HCT116 (cell line): ENCODE results near the gene IRX1. TPM values are rescaled to one million over a fixed set of nuclear protein-coding genes. Genes with fewer than 3 reads are reported as not detected.

Source experiments
- ATAC-seq: fragments of 200-7000 bp; cut with Tn5 transposase; 2 replicates; pipeline ENCODE4 v1.9.1; 2020; ENCODE audit warnings: mild to moderate bottlenecking, moderate library complexity
- BruUV-seq: library from RNA; stranded (reverse); fragments of 400-500 nt; replicated peaks from 2 replicates; lab custom pipeline; 2021; lab: Mats Ljungman, UMichigan
- CTCF ChIA-PET: fragments of 300-600 bp; sonication (Branson Sonifier 250); formaldehyde crosslinking; loops from one replicate; lab custom pipeline; 2021; ENCODE audit warnings: antibody characterized with exemption; lab: Charles Lee
- POLR2A ChIA-PET: fragments of 300-600, 350-600 bp; sonication (Branson Sonifier 250); formaldehyde crosslinking; loops from one replicate; lab custom pipeline; 2021; ENCODE audit warnings: antibody characterized with exemption; lab: Charles Lee
- RAD21 ChIA-PET, 2 experiments: fragments of 300-600 bp; sonication (Branson Sonifier 250); formaldehyde crosslinking; loops; one replicate each; lab custom pipeline; 2023; ENCODE audit warnings: low total read pairs in 2 of 2; ENCODE audit not compliant: uncharacterized antibody in 2 of 2, unreplicated experiment in 2 of 2, low non-redundant PET in 1 of 2; lab: Charles Lee
- DNase-seq: peaks from one replicate; pipeline ENCODE4 v3.0.0-alpha.2; 2010; ENCODE audit warnings: low read depth, low spot score
- H2AFZ ChIP-seq: fragments of 200-600 bp; shearing (Covaris generic), sonication (generic); 2 replicates; pipeline ENCODE4 v1.6.1; 2017; ENCODE audit warnings: low read depth, mixed run types, mixed read lengths, antibody characterized with exemption, low read length; ENCODE audit not compliant: poor library complexity, severe bottlenecking
- H3K27ac ChIP-seq: 2 replicates; pipeline ENCODE4 v1.5.1; 2012; ENCODE audit warnings: low read depth, low read length
- H3K27me3 ChIP-seq: fragments of 200-600 bp; sonication (generic); 2 replicates; pipeline ENCODE4 v1.6.1; 2016; ENCODE audit warnings: mixed run types, low read length, mixed read lengths; ENCODE audit not compliant: insufficient read depth
- H3K36me3 ChIP-seq, 2 experiments: fragments of 200-500 bp in 1 of 2; fragments of 200-600 bp in 1 of 2; sonication (Bioruptor generic) in 1 of 2; sonication (generic) in 1 of 2; 2 replicates each; pipeline versions ENCODE4 v1.5.1 to v1.6.1; 2014 to 2016; ENCODE audit warnings: low read length in 2 of 2, inconsistent platforms in 1 of 2, mixed read lengths in 1 of 2, mixed run types in 1 of 2; ENCODE audit not compliant: insufficient read depth in 2 of 2, control insufficient read depth in 1 of 2
- H3K4me1 ChIP-seq, 2 experiments: fragments of 200-600 bp in 1 of 2; sonication (generic) in 1 of 2; 2 replicates each; pipeline versions ENCODE4 v1.5.1 to v1.6.1; 2012 to 2017; ENCODE audit warnings: low read length in 2 of 2, inconsistent platforms in 1 of 2, mild to moderate bottlenecking in 1 of 2, mixed read lengths in 1 of 2, mixed run types in 1 of 2, moderate library complexity in 1 of 2; ENCODE audit not compliant: insufficient read depth in 2 of 2, control insufficient read depth in 1 of 2
- H3K4me2 ChIP-seq: fragments of 200-600 bp; sonication (generic); 2 replicates; pipeline ENCODE4 v1.6.1; 2017; ENCODE audit warnings: mixed run types, low read length, mixed read lengths
- H3K4me3 ChIP-seq, 2 experiments: fragments of 200-600 bp in 1 of 2; sonication (generic) in 1 of 2; replicated peaks in 1 of 2; 2 replicates each; pipeline ENCODE4 v1.5.1; 2011 to 2016; ENCODE audit warnings: low read length in 2 of 2, control low read depth in 1 of 2, low read depth in 1 of 2, mild to moderate bottlenecking in 1 of 2, mixed read lengths in 1 of 2, mixed run types in 1 of 2
- H3K79me2 ChIP-seq: fragments of 200-600 bp; sonication (generic); 2 replicates; pipeline ENCODE4 v1.6.1; 2017; ENCODE audit warnings: mild to moderate bottlenecking, mixed run types, low read length, moderate library complexity, mixed read lengths; ENCODE audit not compliant: insufficient read depth
- H3K9ac ChIP-seq: fragments of 200-600 bp; sonication (generic); 2 replicates; pipeline ENCODE4 v1.6.1; 2016; ENCODE audit warnings: low read length, mixed read lengths
- H3K9me2 ChIP-seq: fragments of 200-600 bp; sonication (generic), shearing (Covaris generic); 2 replicates; pipeline ENCODE4 v1.6.1; 2017; ENCODE audit warnings: mixed run types, mild to moderate bottlenecking, moderate library complexity; ENCODE audit not compliant: insufficient read depth
- H3K9me3 ChIP-seq, 2 experiments: fragments of 200-500 bp in 1 of 2; fragments of 200-600 bp in 1 of 2; sonication (Bioruptor generic) in 1 of 2; sonication (generic) in 1 of 2; 2 replicates each; pipeline ENCODE4 v1.6.1; 2014 to 2017; ENCODE audit warnings: low read length in 2 of 2, mixed read lengths in 2 of 2, inconsistent platforms in 1 of 2, low read depth in 1 of 2, mild to moderate bottlenecking in 1 of 2, mixed run types in 1 of 2, moderate library complexity in 1 of 2; ENCODE audit not compliant: control insufficient read depth in 1 of 2, insufficient read depth in 1 of 2
- H4K20me1 ChIP-seq: fragments of 200-600 bp; sonication (generic), shearing (Covaris generic); 2 replicates; pipeline ENCODE4 v1.6.1; 2017; ENCODE audit warnings: mixed run types, mild to moderate bottlenecking, moderate library complexity; ENCODE audit not compliant: insufficient read depth
- CBX3 ChIP-seq: IDR thresholded peaks from 2 replicates; pipeline ENCODE4 v1.6.1; 2012; ENCODE audit warnings: low read depth
- CTCF ChIP-seq, 3 experiments: fragments of 200-600 bp in 1 of 3; sonication (generic) in 1 of 3; IDR thresholded peaks in 2 of 3; conservative IDR thresholded peaks in 1 of 3; 2 replicates each; pipeline ENCODE4 v1.5.1; 2012 to 2017; ENCODE audit warnings: low read depth in 2 of 3, low read length in 2 of 3, antibody characterized with exemption in 1 of 3, borderline replicate concordance in 1 of 3, control low read depth in 1 of 3, mild to moderate bottlenecking in 1 of 3, mixed read lengths in 1 of 3, mixed run types in 1 of 3, moderate library complexity in 1 of 3; ENCODE audit not compliant: insufficient read depth in 1 of 3
- ELF1 ChIP-seq: IDR thresholded peaks from 2 replicates; pipeline ENCODE4 v1.6.1; 2012; ENCODE audit warnings: low read depth, borderline replicate concordance
- EZH2 ChIP-seq: fragments of 200-600 bp; sonication (generic); IDR thresholded peaks from 2 replicates; pipeline ENCODE4 v1.6.1; 2017; ENCODE audit warnings: antibody characterized with exemption, mixed run types
- EZH2phosphoT487 ChIP-seq: fragments of 200-600 bp; IDR thresholded peaks from 2 replicates; pipeline ENCODE4 v1.6.1; 2018; ENCODE audit warnings: antibody characterized with exemption, borderline replicate concordance
- FOSL1 ChIP-seq: IDR thresholded peaks from 2 replicates; pipeline ENCODE4 v1.6.1; 2012; ENCODE audit warnings: low read depth
- JUND ChIP-seq: IDR thresholded peaks from 2 replicates; pipeline ENCODE4 v1.6.1; 2012
- POLR2AphosphoS5 ChIP-seq: IDR thresholded peaks from 2 replicates; pipeline ENCODE4 v1.6.1; 2011; ENCODE audit warnings: mild to moderate bottlenecking, low read depth, low read length, moderate library complexity
- RAD21 ChIP-seq: IDR thresholded peaks from 2 replicates; pipeline ENCODE4 v1.6.1; 2012; ENCODE audit warnings: low read depth, mild to moderate bottlenecking
- SIN3A ChIP-seq: IDR thresholded peaks from 2 replicates; pipeline ENCODE4 v1.6.1; 2012; ENCODE audit warnings: low read depth
- SRF ChIP-seq: IDR thresholded peaks from 2 replicates; pipeline ENCODE4 v1.6.1; 2012; ENCODE audit warnings: low read depth
- TCF7L2 ChIP-seq: IDR thresholded peaks from 2 replicates; pipeline ENCODE4 v1.7.0; 2011; ENCODE audit warnings: borderline replicate concordance, inconsistent platforms; ENCODE audit not compliant: insufficient read depth, insufficient read length; ENCODE audit errors: extremely low read depth
- YY1 ChIP-seq: IDR thresholded peaks from 2 replicates; pipeline ENCODE4 v1.6.1; 2011; ENCODE audit warnings: low read length, low read depth, moderate library complexity, mild to moderate bottlenecking; ENCODE audit not compliant: insufficient replicate concordance; ENCODE audit errors: extremely low read depth
- ZFX ChIP-seq: fragments of 450-650 bp; IDR thresholded peaks from 2 replicates; pipeline ENCODE4 v1.6.1; 2017
- ZNF274 ChIP-seq: fragments of 200-500 bp; sonication (Bioruptor generic); IDR thresholded peaks from 2 replicates; pipeline ENCODE4 v1.6.1; 2014; ENCODE audit warnings: mild to moderate bottlenecking, low read depth, low read length, inconsistent platforms
- intact Hi-C: fragments of 100-400 bp; cut with micrococcal nuclease; formaldehyde crosslinking; loops from 2 replicates; pipeline ENCODE4 v1.10.0; 2022
- total RNA-seq: library from RNA; stranded (reverse); gene quantifications from one replicate; pipeline ENCODE4 v1.2.1, GENCODE V29; 2021; ENCODE audit not compliant: unreplicated experiment
- TF ChIP-seq, protein P1 (sequence below): IDR thresholded peaks from 2 replicates; pipeline ENCODE4 v1.6.1; 2011; ENCODE audit warnings: mild to moderate bottlenecking, low read length, moderate library complexity; ENCODE audit not compliant: insufficient replicate concordance; ENCODE audit errors: extremely low read depth
- TF ChIP-seq, protein P2 (sequence below): IDR thresholded peaks from 2 replicates; pipeline ENCODE4 v1.6.1; 2012
- TF ChIP-seq, protein P3 (sequence below): IDR thresholded peaks from 2 replicates; pipeline ENCODE4 v1.6.1; 2012

The IRX1 gene
- total RNA-seq, 1 experiment from 2014 or later = not detected

DNA sequence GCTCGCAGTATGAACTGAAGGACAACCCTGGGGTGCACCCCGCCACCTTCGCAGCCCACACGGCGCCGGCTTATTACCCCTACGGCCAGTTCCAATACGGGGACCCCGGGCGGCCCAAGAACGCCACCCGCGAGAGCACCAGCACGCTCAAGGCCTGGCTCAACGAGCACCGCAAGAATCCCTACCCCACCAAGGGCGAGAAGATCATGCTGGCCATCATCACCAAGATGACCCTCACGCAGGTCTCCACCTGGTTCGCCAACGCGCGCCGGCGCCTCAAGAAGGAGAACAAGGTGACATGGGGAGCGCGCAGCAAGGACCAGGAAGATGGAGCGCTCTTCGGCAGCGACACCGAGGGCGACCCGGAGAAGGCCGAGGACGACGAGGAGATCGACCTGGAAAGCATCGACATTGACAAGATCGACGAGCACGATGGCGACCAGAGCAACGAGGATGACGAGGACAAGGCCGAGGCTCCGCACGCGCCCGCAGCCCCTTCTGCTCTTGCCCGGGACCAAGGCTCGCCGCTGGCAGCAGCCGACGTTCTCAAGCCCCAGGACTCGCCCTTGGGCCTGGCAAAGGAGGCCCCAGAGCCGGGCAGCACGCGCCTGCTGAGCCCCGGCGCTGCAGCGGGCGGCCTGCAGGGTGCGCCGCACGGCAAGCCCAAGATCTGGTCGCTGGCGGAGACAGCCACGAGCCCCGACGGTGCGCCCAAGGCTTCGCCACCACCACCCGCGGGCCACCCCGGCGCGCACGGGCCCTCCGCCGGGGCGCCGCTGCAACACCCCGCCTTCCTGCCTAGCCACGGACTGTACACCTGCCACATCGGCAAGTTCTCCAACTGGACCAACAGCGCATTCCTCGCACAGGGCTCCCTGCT is 3.8 kb downstream of the IRX1 start:
- Histone ChIP-seq H3K27me3 (no peaks in the 10 kb centered on the region), H3K27ac (no peak overlapping the region), H3K4me1 (no peaks in the 10 kb centered on the region), H3K4me3 (no peak overlapping the region), H3K9me3 (peaks cover 0 to 10% of the 10 kb centered on the region in 2 experiments; a peak in 2 of 4 replicates), H3K36me3 (no peaks in the 10 kb centered on the region), H3K79me2 (no peaks in the 10 kb centered on the region), H3K4me2 (no peak overlapping the region), H3K9ac (no peak overlapping the region), H2AFZ (no peak overlapping the region), H3K9me2 (no peaks in the 10 kb centered on the region), H4K20me1 (no peaks in the 10 kb centered on the region)
- CTCF ChIA-PET = no interaction called here
- no TSS peak for BruUV-seq
- intact Hi-C loops = no loop called here
- RAD21 ChIA-PET = no interaction called here
- POLR2A ChIA-PET = no interaction called here
- DNase-seq = no peak
- no peak for ATAC-seq
- TF ChIP-seq, protein P1, sequence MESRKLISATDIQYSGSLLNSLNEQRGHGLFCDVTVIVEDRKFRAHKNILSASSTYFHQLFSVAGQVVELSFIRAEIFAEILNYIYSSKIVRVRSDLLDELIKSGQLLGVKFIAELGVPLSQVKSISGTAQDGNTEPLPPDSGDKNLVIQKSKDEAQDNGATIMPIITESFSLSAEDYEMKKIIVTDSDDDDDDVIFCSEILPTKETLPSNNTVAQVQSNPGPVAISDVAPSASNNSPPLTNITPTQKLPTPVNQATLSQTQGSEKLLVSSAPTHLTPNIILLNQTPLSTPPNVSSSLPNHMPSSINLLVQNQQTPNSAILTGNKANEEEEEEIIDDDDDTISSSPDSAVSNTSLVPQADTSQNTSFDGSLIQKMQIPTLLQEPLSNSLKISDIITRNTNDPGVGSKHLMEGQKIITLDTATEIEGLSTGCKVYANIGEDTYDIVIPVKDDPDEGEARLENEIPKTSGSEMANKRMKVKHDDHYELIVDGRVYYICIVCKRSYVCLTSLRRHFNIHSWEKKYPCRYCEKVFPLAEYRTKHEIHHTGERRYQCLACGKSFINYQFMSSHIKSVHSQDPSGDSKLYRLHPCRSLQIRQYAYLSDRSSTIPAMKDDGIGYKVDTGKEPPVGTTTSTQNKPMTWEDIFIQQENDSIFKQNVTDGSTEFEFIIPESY = no peak
- TF ChIP-seq JUND (no peak), ZFX (no peak), EZH2 (no peak), YY1 (no peak), RAD21 (no peak), EZH2phosphoT487 (no peak), SIN3A (no peak), CBX3 (no peak), POLR2AphosphoS5 (no peak), SRF (no peak), FOSL1 (no peak), TCF7L2 (no peak), ELF1 (no peak), CTCF (IDR thresholded peaks at IDR 0.05 in 2 of 3, conservative IDR thresholded peaks at IDR 0.05 in 1 of 3; ENCODE audit: borderline replicate concordance in 1 of 3, insufficient read depth in 1 of 3, low read depth in 2 of 3, low read length in 2 of 3) (no peak), ZNF274 (no peak)
- TF ChIP-seq, protein P2, sequence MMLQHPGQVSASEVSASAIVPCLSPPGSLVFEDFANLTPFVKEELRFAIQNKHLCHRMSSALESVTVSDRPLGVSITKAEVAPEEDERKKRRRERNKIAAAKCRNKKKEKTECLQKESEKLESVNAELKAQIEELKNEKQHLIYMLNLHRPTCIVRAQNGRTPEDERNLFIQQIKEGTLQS = no peak
- TF ChIP-seq, protein P3, sequence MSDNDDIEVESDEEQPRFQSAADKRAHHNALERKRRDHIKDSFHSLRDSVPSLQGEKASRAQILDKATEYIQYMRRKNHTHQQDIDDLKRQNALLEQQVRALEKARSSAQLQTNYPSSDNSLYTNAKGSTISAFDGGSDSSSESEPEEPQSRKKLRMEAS = no peak
